Purkinje cell (primary cell): ENCODE results near the gene OR51F2. TPM values are rescaled to one million over a fixed set of nuclear protein-coding genes. Genes with fewer than 3 reads are reported as not detected.

Experiments
- polyA plus RNA-seq: library from polyadenylated mRNA; unstranded; fragments of >200 nt; fragmentation: Nextera tagmentation; gene quantifications from 2 replicates; pipeline ENCODE4 v1.2.1, GENCODE V29; 2014

The OR51F2 gene
- polyA plus RNA-seq = not detected in 2 replicates

GRCh38 chr11:4821021-4821420 is at the start of gene OR51F2:
OR51F2 (plus strand) TSS chr11:4821321; CDS start chr11:4821422, 101 bp downstream.

GRCh38 chr11:4804280-4804679 is 16.8 kb upstream of the OR51F2 start, which contains the start of gene OR52R1:
OR52R1 (minus strand) TSS chr11:4804380; CDS start chr11:4804380, 0 bp downstream.

GRCh38 chr11:4848908-4849532 is 27.9 kb downstream of the OR51F2 start, which contains the start of gene OR51S1:
OR51S1 (minus strand) TSS chr11:4849208; CDS start chr11:4849208, 0 bp downstream.

Other genes starting within 250 kb of the OR51F2 start
- gene OR52I2, start 239.6 kb upstream of the OR51F2 start, polyA plus RNA-seq = not detected in 2 replicates
- not detected in 2 replicates for gene OR52I1, start 227.3 kb upstream of the OR51F2 start, polyA plus RNA-seq
- gene TRIM68, start 213.1 kb upstream of the OR51F2 start, polyA plus RNA-seq = 5.0 and 6.0 TPM in 2 replicates
- not detected in 2 replicates for gene OR51D1, start 183.8 kb upstream of the OR51F2 start, polyA plus RNA-seq
- gene OR51E1, start 177.3 kb upstream of the OR51F2 start, polyA plus RNA-seq = not detected in 2 replicates
- not detected in 2 replicates for gene OR51E2, start 123.5 kb upstream of the OR51F2 start, polyA plus RNA-seq
- not detected in 2 replicates for gene MMP26, start 116.5 kb upstream of the OR51F2 start, polyA plus RNA-seq
- gene OR51F1, start 51.4 kb upstream of the OR51F2 start, polyA plus RNA-seq = not detected in 2 replicates
- not detected in 2 replicates for gene OR52R1, start 16.9 kb upstream of the OR51F2 start, polyA plus RNA-seq
- not detected in 2 replicates for gene OR51S1, start 27.9 kb downstream of the OR51F2 start, polyA plus RNA-seq
- gene OR51T1, start 60.6 kb downstream of the OR51F2 start, polyA plus RNA-seq = not detected in 2 replicates
- not detected in 2 replicates for gene OR51A7, start 82.5 kb downstream of the OR51F2 start, polyA plus RNA-seq
- gene OR51G2, start 98.0 kb downstream of the OR51F2 start, polyA plus RNA-seq = not detected in 2 replicates
- gene OR51G1, start 103.0 kb downstream of the OR51F2 start, polyA plus RNA-seq = not detected in 2 replicates
- not detected in 2 replicates for gene OR51A4, start 126.3 kb downstream of the OR51F2 start, polyA plus RNA-seq
- gene OR51A2, start 134.4 kb downstream of the OR51F2 start, polyA plus RNA-seq = not detected in 2 replicates
- gene OR51L1, start 173.5 kb downstream of the OR51F2 start, polyA plus RNA-seq = not detected in 2 replicates
- not detected in 2 replicates for gene OR52J3, start 225.2 kb downstream of the OR51F2 start, polyA plus RNA-seq
- not detected in 2 replicates for gene OR52E2, start 238.3 kb downstream of the OR51F2 start, polyA plus RNA-seq
- gene OR52E1, start 248.3 kb downstream of the OR51F2 start, polyA plus RNA-seq = not detected in 2 replicates